ENCODE data around the gene MAF. TPM values are rescaled to one million over a fixed set of nuclear protein-coding genes. Genes with fewer than 3 reads are reported as not detected.

The MAF gene
- total RNA-seq, 1 experiment from 2014 or later = 4.9 TPM

DNA sequence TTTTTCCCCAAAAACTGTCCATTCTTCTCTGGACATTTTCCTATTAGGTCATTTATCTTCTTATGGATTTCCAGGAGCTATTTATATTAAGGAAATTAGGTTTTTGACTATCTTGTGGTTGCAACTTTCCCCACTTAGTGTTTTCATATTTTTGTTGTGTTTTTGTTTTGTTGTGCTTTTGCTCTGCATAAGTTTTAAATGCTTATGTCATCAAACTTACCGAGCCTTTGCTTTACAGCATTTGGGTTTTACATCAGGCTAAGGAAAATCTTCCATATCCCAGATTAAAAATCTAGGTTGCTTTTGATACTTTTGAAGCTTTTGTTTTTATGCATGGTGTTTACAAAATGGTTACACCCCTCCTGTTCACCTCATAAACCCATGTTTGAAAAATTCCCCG lies 27.5 kb downstream of the MAF start:
- Histone ChIP-seq H2AK5ac (ENCODE audit: insufficient read length, low read length) (no peak overlapping the region), H3K9ac (ENCODE audit: extremely low read depth, insufficient read length, low read length) (no peak overlapping the region), H3K79me2 (ENCODE audit: insufficient read depth, low read length) (no peaks in the 10 kb centered on the region), H3K23ac (ENCODE audit: insufficient read length, low read depth, low read length) (no peak overlapping the region), H3K14ac (ENCODE audit: insufficient read depth, low read length) (no peak overlapping the region), H3K79me1 (ENCODE audit: insufficient read depth, low read depth, low read length, poor library complexity, severe bottlenecking) (no peaks in the 10 kb centered on the region), H3K27me3 (ENCODE audit: insufficient read depth, low read length) (no peaks in the 10 kb centered on the region), H3K4ac (ENCODE audit: low read depth, low read length) (no peak overlapping the region), H4K91ac (ENCODE audit: insufficient read length, low read depth, low read length) (no peak overlapping the region), H2BK120ac (ENCODE audit: low read depth, low read length, poor library complexity, severe bottlenecking) (no peak overlapping the region), H4K5ac (ENCODE audit: insufficient read length, low read depth, low read length) (no peak overlapping the region), H3K56ac (ENCODE audit: insufficient read length, low read depth, low read length) (no peak overlapping the region), H2BK12ac (ENCODE audit: insufficient read length, low read depth, low read length) (no peak overlapping the region), H4K8ac (replicated peaks; ENCODE audit: insufficient read length, low read depth, low read length) (no peak overlapping the region), H3K9me3 (ENCODE audit: control insufficient read depth, low read depth, low read length) (no peaks in the 10 kb centered on the region), H2BK15ac (ENCODE audit: low read depth, low read length) (no peak overlapping the region), H2AFZ (ENCODE audit: low read length) (no peak overlapping the region), H3K27ac (ENCODE audit: insufficient read length, low read depth, low read length) (no peak overlapping the region), H3K4me1 (ENCODE audit: insufficient read depth, low read length) (peaks cover 5% of the 10 kb centered on the region), H3T11ph (ENCODE audit: low read length) (no peak overlapping the region), H3K4me2 (ENCODE audit: insufficient read depth, insufficient read length, low read length) (no peak overlapping the region), H3K18ac (ENCODE audit: insufficient read length, low read depth, low read length) (no peak overlapping the region), H3K23me2 (ENCODE audit: insufficient read length, low read depth, low read length, poor library complexity, severe bottlenecking) (no peaks in the 10 kb centered on the region), H4K20me1 (ENCODE audit: control insufficient read depth, insufficient read depth, insufficient read length) (no peaks in the 10 kb centered on the region), H2BK20ac (ENCODE audit: low read depth, low read length, poor library complexity, severe bottlenecking) (no peak overlapping the region), H2BK5ac (ENCODE audit: insufficient read length, low read length) (no peak overlapping the region)
- no peaks in the 10 kb centered on the region for H3K9me3 Mint-ChIP-seq
- no peaks in the 10 kb centered on the region for H3K36me3 Mint-ChIP-seq (ENCODE audit: insufficient read depth in 1 of 3, low read depth in 3 of 3)
- TF ChIP-seq, protein P1, sequence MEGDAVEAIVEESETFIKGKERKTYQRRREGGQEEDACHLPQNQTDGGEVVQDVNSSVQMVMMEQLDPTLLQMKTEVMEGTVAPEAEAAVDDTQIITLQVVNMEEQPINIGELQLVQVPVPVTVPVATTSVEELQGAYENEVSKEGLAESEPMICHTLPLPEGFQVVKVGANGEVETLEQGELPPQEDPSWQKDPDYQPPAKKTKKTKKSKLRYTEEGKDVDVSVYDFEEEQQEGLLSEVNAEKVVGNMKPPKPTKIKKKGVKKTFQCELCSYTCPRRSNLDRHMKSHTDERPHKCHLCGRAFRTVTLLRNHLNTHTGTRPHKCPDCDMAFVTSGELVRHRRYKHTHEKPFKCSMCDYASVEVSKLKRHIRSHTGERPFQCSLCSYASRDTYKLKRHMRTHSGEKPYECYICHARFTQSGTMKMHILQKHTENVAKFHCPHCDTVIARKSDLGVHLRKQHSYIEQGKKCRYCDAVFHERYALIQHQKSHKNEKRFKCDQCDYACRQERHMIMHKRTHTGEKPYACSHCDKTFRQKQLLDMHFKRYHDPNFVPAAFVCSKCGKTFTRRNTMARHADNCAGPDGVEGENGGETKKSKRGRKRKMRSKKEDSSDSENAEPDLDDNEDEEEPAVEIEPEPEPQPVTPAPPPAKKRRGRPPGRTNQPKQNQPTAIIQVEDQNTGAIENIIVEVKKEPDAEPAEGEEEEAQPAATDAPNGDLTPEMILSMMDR (conservative IDR thresholded peaks at IDR 0.05) = no peak
- peaks cover 29 to 41% of the 10 kb centered on the region in 2 experiments for H3K4me1 Mint-ChIP-seq
- H3K4me3 Mint-ChIP-seq = no peak overlapping the region
- WGBS (ENCODE audit: extremely low coverage, insufficient read length, low lambda C conversion rate) = no CpG with 5 or more reads among the region's 2 CpGs
- no peak overlapping the region for H3K27ac Mint-ChIP-seq
- peaks cover 15% of the 10 kb centered on the region for H3K27me3 Mint-ChIP-seq (ENCODE audit: low read depth)
- no peak for DNase-seq
